B cell (primary cell): ENCODE results near the gene KLF5. TPM values are rescaled to one million over a fixed set of nuclear protein-coding genes. Genes with fewer than 3 reads are reported as not detected.

Source experiments
- ATAC-seq: fragments of 200-7000 bp; cut with Tn5 transposase; one replicate; pipeline ENCODE4 v1.10.0; 2021; ENCODE audit warnings: low read depth, mild to moderate bottlenecking, moderate number of reproducible peaks, moderate library complexity
- CTCF ChIA-PET: fragments of 350-600 bp; sonication (Branson Sonifier 250); formaldehyde crosslinking; loops from one replicate; lab custom pipeline; 2021; ENCODE audit warnings: antibody characterized with exemption, inconsistent platforms; lab: Charles Lee
- POLR2A ChIA-PET: fragments of 350-600 bp; sonication (Branson Sonifier 250); formaldehyde crosslinking; loops from one replicate; lab custom pipeline; 2021; ENCODE audit warnings: antibody characterized with exemption; lab: Charles Lee
- DNase-seq: peaks from one replicate; pipeline ENCODE4 v3.0.0; 2013
- H2AFZ ChIP-seq: 2 replicates; pipeline ENCODE4 v1.6.1; 2012; ENCODE audit warnings: mild to moderate bottlenecking, low read depth, low read length; ENCODE audit not compliant: insufficient read depth, poor library complexity, severe bottlenecking
- H3K27ac ChIP-seq, 2 donors: 1 replicate in 1 of 2; 2 replicates in 1 of 2; pipeline ENCODE4 v1.5.1; 2012 to 2013; ENCODE audit warnings: low read length in 2 of 2, mild to moderate bottlenecking in 2 of 2, moderate library complexity in 1 of 2
- H3K27me3 ChIP-seq, 4 experiments: fragments of 200-600 bp in 1 of 4; sonication (generic) in 1 of 4; replicated peaks in 1 of 4; 1 replicate in 2 of 4; 2 replicates in 2 of 4; pipeline versions ENCODE4 v1.6.1 to v1.7.0; 2013 to 2016; ENCODE audit warnings: low read length in 3 of 4, mild to moderate bottlenecking in 2 of 4, mixed read lengths in 1 of 4, moderate library complexity in 1 of 4; ENCODE audit not compliant: insufficient read depth in 4 of 4, control insufficient read depth in 3 of 4; ENCODE audit errors: control extremely low read depth in 1 of 4
- H3K36me3 ChIP-seq, 2 experiments: replicated peaks in 1 of 2; 1 replicate in 1 of 2; 2 replicates in 1 of 2; pipeline versions ENCODE4 v1.6.1 to v1.7.1; 2013; ENCODE audit warnings: low read length in 1 of 2; ENCODE audit not compliant: insufficient read depth in 2 of 2, control insufficient read depth in 1 of 2; ENCODE audit errors: control extremely low read depth in 1 of 2, extremely low read depth in 1 of 2
- H3K4me1 ChIP-seq, 2 donors: fragments of 200-600 bp in 1 of 2; sonication (generic) in 1 of 2; 1 replicate in 1 of 2; 2 replicates in 1 of 2; pipeline versions ENCODE4 v1.5.1 to v1.6.1; 2013 to 2017; ENCODE audit warnings: low read length in 2 of 2; ENCODE audit not compliant: control insufficient read depth in 2 of 2, insufficient read depth in 2 of 2
- H3K4me2 ChIP-seq: replicated peaks from 2 replicates; pipeline ENCODE3; 2012; ENCODE audit warnings: mild to moderate bottlenecking, low read depth, low read length; ENCODE audit not compliant: poor library complexity, severe bottlenecking
- H3K4me3 ChIP-seq, 5 experiments: fragments of 200-600 bp in 1 of 5; sonication (generic) in 1 of 5; 1 replicate in 3 of 5; 2 replicates in 2 of 5; pipeline versions ENCODE4 v1.5.1 to v1.7.0; 2011 to 2016; ENCODE audit warnings: low read length in 4 of 5, mild to moderate bottlenecking in 4 of 5, low read depth in 2 of 5, control low read depth in 1 of 5, moderate library complexity in 1 of 5; ENCODE audit not compliant: insufficient read depth in 1 of 5; ENCODE audit errors: control extremely low read depth in 1 of 5, extremely low read depth in 1 of 5
- H3K79me2 ChIP-seq: fragments of 200-600 bp; sonication (generic); one replicate; pipeline ENCODE4 v1.6.0; 2016; ENCODE audit warnings: low read length; ENCODE audit not compliant: control insufficient read depth, insufficient read depth
- H3K9ac ChIP-seq: fragments of 200-600 bp; sonication (generic); 2 replicates; pipeline ENCODE4 v1.6.1; 2017; ENCODE audit warnings: mild to moderate bottlenecking, low read length, moderate library complexity
- H3K9me3 ChIP-seq, 3 donors: one replicate each; pipeline versions ENCODE4 v1.6.1 to v1.7.1; 2013; ENCODE audit warnings: low read length in 2 of 3; ENCODE audit not compliant: control insufficient read depth in 2 of 3, insufficient read depth in 1 of 3; ENCODE audit errors: control extremely low read depth in 1 of 3
- H4K20me1 ChIP-seq: 2 replicates; pipeline ENCODE4 v1.6.0; 2012; ENCODE audit warnings: mild to moderate bottlenecking, low read length; ENCODE audit not compliant: insufficient read depth, control insufficient read depth, poor library complexity, severe bottlenecking
- H3K27ac Mint-ChIP-seq: one replicate; pipeline ENCODE4 v1.8.0; 2021; ENCODE audit warnings: mixed read lengths
- H3K27me3 Mint-ChIP-seq: one replicate; pipeline ENCODE4 v1.8.0; 2021; ENCODE audit warnings: mixed read lengths
- H3K4me1 Mint-ChIP-seq: one replicate; pipeline ENCODE4 v1.8.0; 2021; ENCODE audit warnings: mixed read lengths
- H3K4me3 Mint-ChIP-seq: one replicate; pipeline ENCODE4 v1.8.0; 2021; ENCODE audit warnings: mixed read lengths
- H3K9me3 Mint-ChIP-seq: one replicate; pipeline ENCODE4 v1.8.0; 2022; ENCODE audit warnings: mixed read lengths; ENCODE audit not compliant: insufficient read depth
- EZH2 ChIP-seq: IDR thresholded peaks from 2 replicates; pipeline ENCODE4 v1.6.1; 2012; ENCODE audit warnings: borderline replicate concordance, low read depth, mild to moderate bottlenecking, moderate library complexity, low read length; ENCODE audit not compliant: insufficient read depth, poor library complexity, severe bottlenecking
- WGBS: methylation state at CpG from one replicate; pipeline ENCODE4 v1.1.5; 2013; ENCODE audit warnings: missing lambda C conversion rate; ENCODE audit not compliant: insufficient coverage; 5-methylcytosine and 5-hydroxymethylcytosine counted together
- intact Hi-C: fragments of 100-400 bp; cut with micrococcal nuclease; formaldehyde crosslinking; loops from one replicate; pipeline ENCODE4 v1.10.0; 2022
- polyA plus RNA-seq: library from polyadenylated mRNA; depleted of rRNA; stranded (reverse); fragments of >200 nt; gene quantifications from 2 replicates; pipeline ENCODE4 v1.2.3, GENCODE V29; 2012
- small RNA-seq: library from RNA; depleted of rRNA; stranded (forward); fragments of <200 nt; gene quantifications from one replicate; pipeline ENCODE3, GENCODE V24; 2012; ENCODE audit warnings: low replicate concordance, low read depth; ENCODE audit not compliant: insufficient read length
- total RNA-seq, 2 donors: library from RNA; stranded (reverse); fragments of 120-200 nt in 1 of 2; gene quantifications; 1 replicate in 1 of 2; 2 replicates in 1 of 2; pipeline versions ENCODE4 v1.2.3 to v1.2.4, GENCODE V29; 2013 to 2022
- TF ChIP-seq, protein P1 (sequence below): fragments of 200-600 bp; IDR thresholded peaks from one replicate; pipeline ENCODE4 v1.8.0; 2022; ENCODE audit warnings: antibody characterized with exemption, mild to moderate bottlenecking

Gene KLF5
- total and polyA plus RNA-seq, 2 donors (not counting 1 experiment from before 2014, with no cell fraction given): 0.94 to 1.5 TPM

- H3K79me2 ChIP-seq: no peaks in the 10 kb centered on the region
- no peak overlapping the region for H3K4me3 Mint-ChIP-seq
- H3K4me1 ChIP-seq: no peaks in the 10 kb centered on the region
- no peak overlapping the region for H2AFZ ChIP-seq
- H3K27ac Mint-ChIP-seq: no peak overlapping the region
- H4K20me1 ChIP-seq: no peaks in the 10 kb centered on the region
- H3K27me3 ChIP-seq: no peaks in the 10 kb centered on the region
- H3K36me3 ChIP-seq: no peaks in the 10 kb centered on the region
- no peaks in the 10 kb centered on the region for H3K9me3 Mint-ChIP-seq
- H3K4me1 Mint-ChIP-seq: no peaks in the 10 kb centered on the region
- no peaks in the 10 kb centered on the region for H3K9me3 ChIP-seq
- no peak overlapping the region for H3K27ac ChIP-seq
- no peak overlapping the region for H3K9ac ChIP-seq
- H3K27me3 Mint-ChIP-seq: no peaks in the 10 kb centered on the region
- 97% methylated on average over 3 of the region's 3 CpGs for WGBS
- ATAC-seq: no peak
- ChIA-PET POLR2A (no interaction called here), CTCF (no interaction called here)
- TF ChIP-seq, protein P1, sequence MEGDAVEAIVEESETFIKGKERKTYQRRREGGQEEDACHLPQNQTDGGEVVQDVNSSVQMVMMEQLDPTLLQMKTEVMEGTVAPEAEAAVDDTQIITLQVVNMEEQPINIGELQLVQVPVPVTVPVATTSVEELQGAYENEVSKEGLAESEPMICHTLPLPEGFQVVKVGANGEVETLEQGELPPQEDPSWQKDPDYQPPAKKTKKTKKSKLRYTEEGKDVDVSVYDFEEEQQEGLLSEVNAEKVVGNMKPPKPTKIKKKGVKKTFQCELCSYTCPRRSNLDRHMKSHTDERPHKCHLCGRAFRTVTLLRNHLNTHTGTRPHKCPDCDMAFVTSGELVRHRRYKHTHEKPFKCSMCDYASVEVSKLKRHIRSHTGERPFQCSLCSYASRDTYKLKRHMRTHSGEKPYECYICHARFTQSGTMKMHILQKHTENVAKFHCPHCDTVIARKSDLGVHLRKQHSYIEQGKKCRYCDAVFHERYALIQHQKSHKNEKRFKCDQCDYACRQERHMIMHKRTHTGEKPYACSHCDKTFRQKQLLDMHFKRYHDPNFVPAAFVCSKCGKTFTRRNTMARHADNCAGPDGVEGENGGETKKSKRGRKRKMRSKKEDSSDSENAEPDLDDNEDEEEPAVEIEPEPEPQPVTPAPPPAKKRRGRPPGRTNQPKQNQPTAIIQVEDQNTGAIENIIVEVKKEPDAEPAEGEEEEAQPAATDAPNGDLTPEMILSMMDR: no peak
- no peak for TF ChIP-seq EZH2
- H3K4me2 ChIP-seq: no peak overlapping the region
- no peak for DNase-seq
- intact Hi-C loops: no loop called here
- no peak overlapping the region for H3K4me3 ChIP-seq
Measured at GRCh38 chr13:73111331-73111730, 52.5 kb downstream of the KLF5 start.

GRCh38 chr13:73119612-73120011 lies 60.8 kb downstream of the KLF5 start:
- ATAC-seq: no peak

More at GRCh38 chr13:73119612-73120011, 60.8 kb downstream of the KLF5 start:
- H4K20me1 ChIP-seq: no peaks in the 10 kb centered on the region
- H3K4me3 Mint-ChIP-seq: no peak overlapping the region
- H3K4me2 ChIP-seq: no peak overlapping the region
- intact Hi-C loops: no loop called here
- TF ChIP-seq, protein P1: no peak
- TF ChIP-seq EZH2: no peak
- DNase-seq: no peak
- peaks cover 2% of the 10 kb centered on the region for H3K9me3 Mint-ChIP-seq
- no peaks in the 10 kb centered on the region for H3K36me3 ChIP-seq
- H3K27ac ChIP-seq: no peak overlapping the region
- POLR2A ChIA-PET: no interaction called here
- no peak overlapping the region for H3K27ac Mint-ChIP-seq
- no CpG with 5 or more reads among the region's 3 CpGs for WGBS
- no peaks in the 10 kb centered on the region for H3K27me3 Mint-ChIP-seq
- H3K9ac ChIP-seq: no peak overlapping the region
- no peak overlapping the region for H3K4me3 ChIP-seq
- CTCF ChIA-PET: no interaction called here
- no peaks in the 10 kb centered on the region for H3K79me2 ChIP-seq
- no peaks in the 10 kb centered on the region for H3K4me1 Mint-ChIP-seq
- no peaks in the 10 kb centered on the region for H3K4me1 ChIP-seq
- H2AFZ ChIP-seq: no peak overlapping the region
- no peaks in the 10 kb centered on the region for H3K27me3 ChIP-seq
- H3K9me3 ChIP-seq: no peaks in the 10 kb centered on the region

Small RNA genes within 50 kb of the gene (small RNA-seq; reads per million reads assigned to genes)
- not detected for gene RNU6-66P
